Mesendoderm (in vitro differentiated cells): ENCODE measurements around the gene NECTIN2. TPM values are rescaled to one million over a fixed set of nuclear protein-coding genes. Genes with fewer than 3 reads are reported as not detected.

Source experiments
- DNase-seq: peaks from one replicate; pipeline ENCODE4 v3.0.0; 2013
- H2AK5ac ChIP-seq: 2 replicates; pipeline ENCODE4 v1.6.1; 2013; ENCODE audit warnings: low read length, inconsistent platforms
- H2BK120ac ChIP-seq: 2 replicates; pipeline ENCODE4 v1.6.1; 2013; ENCODE audit warnings: low read depth, mild to moderate bottlenecking, low read length, moderate library complexity, mixed read lengths
- H2BK15ac ChIP-seq: replicated peaks from 2 replicates; pipeline ENCODE4 v1.6.1; 2013; ENCODE audit warnings: low read depth, mild to moderate bottlenecking, moderate library complexity
- H2BK5ac ChIP-seq: 2 replicates; pipeline ENCODE4 v1.6.1; 2013; ENCODE audit warnings: low read length, inconsistent platforms
- H3K18ac ChIP-seq: 2 replicates; pipeline ENCODE4 v1.6.1; 2013; ENCODE audit warnings: mild to moderate bottlenecking, low read length, mixed read lengths
- H3K23ac ChIP-seq: one replicate; pipeline ENCODE4 v1.6.1; 2013; ENCODE audit warnings: low read length
- H3K27ac ChIP-seq: 2 replicates; pipeline ENCODE4 v1.5.1; 2013; ENCODE audit warnings: low read depth, mild to moderate bottlenecking, inconsistent platforms, low read length, moderate library complexity
- H3K27me3 ChIP-seq: 2 replicates; pipeline ENCODE4 v1.6.1; 2013; ENCODE audit warnings: low read length, control low read depth, mild to moderate bottlenecking, inconsistent platforms; ENCODE audit not compliant: insufficient read depth, poor library complexity
- H3K36me3 ChIP-seq: 2 replicates; pipeline ENCODE4 v1.6.1; 2013; ENCODE audit warnings: low read length, inconsistent platforms; ENCODE audit not compliant: control insufficient read depth, insufficient read depth
- H3K4ac ChIP-seq: one replicate; pipeline ENCODE4 v1.6.1; 2013; ENCODE audit warnings: low read depth, mild to moderate bottlenecking, low read length, moderate library complexity
- H3K4me1 ChIP-seq: 2 replicates; pipeline ENCODE4 v1.6.1; 2013; ENCODE audit warnings: low read depth, low read length, inconsistent platforms; ENCODE audit not compliant: control insufficient read depth
- H3K4me2 ChIP-seq: 2 replicates; pipeline ENCODE4 v1.6.1; 2013; ENCODE audit warnings: low read length
- H3K4me3 ChIP-seq: 2 replicates; pipeline ENCODE4 v1.5.1; 2013; ENCODE audit warnings: mild to moderate bottlenecking, low read length
- H3K56ac ChIP-seq: one replicate; pipeline ENCODE4 v1.6.1; 2013; ENCODE audit warnings: low read length
- H3K79me1 ChIP-seq: 2 replicates; pipeline ENCODE4 v1.6.1; 2013; ENCODE audit warnings: low read length, inconsistent platforms
- H3K79me2 ChIP-seq: 2 replicates; pipeline ENCODE4 v1.6.1; 2013; ENCODE audit warnings: mild to moderate bottlenecking, low read length; ENCODE audit not compliant: control insufficient read depth, insufficient read depth
- H3K9ac ChIP-seq: 2 replicates; pipeline ENCODE4 v1.6.1; 2013; ENCODE audit warnings: low read length, inconsistent platforms
- H4K5ac ChIP-seq: one replicate; pipeline ENCODE4 v1.6.1; 2013; ENCODE audit warnings: low read length
- H4K8ac ChIP-seq: one replicate; pipeline ENCODE4 v1.6.1; 2013; ENCODE audit warnings: low read depth, mild to moderate bottlenecking, control low read depth, low read length, moderate library complexity
- WGBS: extraction: QIAGEN DNeasy Blood & Tissue Kit; methylation state at CpG from one replicate; pipeline ENCODE4 v1.1.7; 2013; ENCODE audit warnings: low lambda C conversion rate, missing lambda C conversion rate; ENCODE audit not compliant: insufficient coverage; ENCODE audit errors: extremely low coverage; 5-methylcytosine and 5-hydroxymethylcytosine counted together
- polyA plus RNA-seq, 2 experiments: library from polyadenylated mRNA; stranded (reverse); fragments of 200-250 nt; gene quantifications; one replicate each; pipeline ENCODE4 v1.2.3, GENCODE V29; 2013

Gene NECTIN2
- 190 TPM for polyA plus RNA-seq (2013, experiment 1 of 2)
- 188 TPM for polyA plus RNA-seq (2013, experiment 2 of 2)

DNA sequence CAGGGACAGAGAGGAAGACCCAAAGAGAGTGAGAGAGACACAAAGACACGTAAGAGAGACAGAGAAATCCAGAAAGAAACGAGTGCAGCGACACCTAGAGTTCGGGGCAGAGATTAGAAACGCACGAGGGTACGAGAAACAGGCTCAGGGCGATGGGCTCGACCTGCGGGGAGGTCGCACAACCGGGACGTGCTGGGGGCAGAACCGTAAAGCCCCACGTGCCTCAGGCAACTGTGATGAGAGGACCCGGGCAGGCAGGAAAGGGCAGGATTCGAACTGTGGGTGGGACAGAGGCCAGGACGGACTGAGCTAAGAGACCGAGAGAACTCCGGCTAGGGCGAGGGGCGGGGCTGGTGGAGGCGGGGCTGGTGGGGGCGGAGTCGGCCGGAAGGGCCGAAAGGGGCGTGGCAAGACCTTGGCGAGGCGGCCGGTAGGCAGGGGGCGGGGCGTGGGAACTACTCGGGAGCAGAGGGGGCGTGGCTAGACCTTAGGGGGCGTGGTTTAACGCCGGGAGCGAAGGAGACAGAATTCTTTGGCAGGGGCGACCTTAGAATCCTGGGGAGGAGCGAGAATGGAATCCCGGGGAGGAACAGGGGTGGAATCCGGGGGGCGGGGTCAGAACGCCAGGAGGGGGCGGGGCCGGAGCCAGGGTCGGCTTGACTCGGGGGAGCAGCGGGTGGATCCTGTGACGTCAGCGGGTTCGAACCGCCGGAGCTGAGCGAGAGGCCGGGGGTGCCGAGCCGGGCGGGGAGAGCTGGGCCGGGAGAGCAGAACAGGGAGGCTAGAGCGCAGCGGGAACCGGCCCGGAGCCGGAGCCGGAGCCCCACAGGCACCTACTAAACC lies at the start of gene NECTIN2:
TSS of gene NECTIN2 (plus strand) at position 686 of the 843 bp plus-strand sequence. CDS start 229 bp downstream, outside the sequence.
- Histone ChIP-seq H3K4me1 (peaks cover 7% of the 10 kb centered on the region), H3K79me2 (peaks cover 38% of the 10 kb centered on the region), H3K4me3 (peak within 1 kb of the TSS; percentile 99), H3K23ac (peak within 1 kb of the TSS; percentile 72), H3K4me2 (peak within 1 kb of the TSS; percentile 98), H2BK120ac (peak within 1 kb of the TSS; percentile 83), H4K5ac (no peak within 1 kb of the TSS), H3K27ac (peak within 1 kb of the TSS; percentile 98), H3K36me3 (no peaks in the 10 kb centered on the region), H2BK5ac (peak within 1 kb of the TSS; percentile 91), H3K9ac (peak within 1 kb of the TSS; percentile 95), H4K8ac (no peak within 1 kb of the TSS), H3K18ac (peak within 1 kb of the TSS; percentile 99), H3K27me3 (no peaks in the 10 kb centered on the region), H3K4ac (peak within 1 kb of the TSS; percentile 99), H3K79me1 (peaks cover 5% of the 10 kb centered on the region), H3K56ac (peak within 1 kb of the TSS; percentile 97), H2AK5ac (no peak within 1 kb of the TSS), H2BK15ac (peak within 1 kb of the TSS; percentile 25)
- no CpG with 5 or more reads among the region's 67 CpGs for WGBS
- DNase-seq, result peak; percentile 98

- H2AK5ac ChIP-seq, result no peak overlapping the region
- no peak overlapping the region for H3K9ac ChIP-seq
- WGBS, result no CpG with 5 or more reads among the region's 12 CpGs
- no peaks in the 10 kb centered on the region for H3K79me2 ChIP-seq
- no peak overlapping the region for H3K4me3 ChIP-seq
- peak overlapping the region; percentile 25 for H3K56ac ChIP-seq
- DNase-seq, result peak; percentile 67
- no peak overlapping the region for H3K23ac ChIP-seq
- H3K27ac ChIP-seq, result peak overlapping the region; percentile 46
- H2BK5ac ChIP-seq, result no peak overlapping the region
- H3K18ac ChIP-seq, result no peak overlapping the region
- H2BK15ac ChIP-seq, result no peak overlapping the region
- H4K8ac ChIP-seq, result no peak overlapping the region
- H4K5ac ChIP-seq, result no peak overlapping the region
- H2BK120ac ChIP-seq, result no peak overlapping the region
- H3K36me3 ChIP-seq, result no peaks in the 10 kb centered on the region
- no peaks in the 10 kb centered on the region for H3K79me1 ChIP-seq
- H3K4me1 ChIP-seq, result no peaks in the 10 kb centered on the region
- no peaks in the 10 kb centered on the region for H3K27me3 ChIP-seq
- no peak overlapping the region for H3K4ac ChIP-seq
- H3K4me2 ChIP-seq, result no peak overlapping the region
Measured at GRCh38 chr19:44796701-44797115, 49.4 kb upstream of the NECTIN2 start.

- no CpG with 5 or more reads among the region's 10 CpGs for WGBS
- Histone ChIP-seq H3K79me1 (no peaks in the 10 kb centered on the region), H3K4me1 (no peaks in the 10 kb centered on the region), H2BK15ac (no peak overlapping the region), H2AK5ac (no peak overlapping the region), H3K27ac (no peak overlapping the region), H3K79me2 (no peaks in the 10 kb centered on the region), H3K23ac (no peak overlapping the region), H3K56ac (no peak overlapping the region), H2BK120ac (no peak overlapping the region), H3K18ac (no peak overlapping the region), H4K5ac (no peak overlapping the region), H4K8ac (no peak overlapping the region), H3K4ac (no peak overlapping the region), H3K36me3 (no peaks in the 10 kb centered on the region), H2BK5ac (no peak overlapping the region), H3K9ac (no peak overlapping the region), H3K4me3 (no peak overlapping the region), H3K4me2 (no peak overlapping the region), H3K27me3 (no peaks in the 10 kb centered on the region)
- no peak for DNase-seq
Measured at GRCh38 chr19:44799627-44800346, 46.3 kb upstream of the NECTIN2 start.

DNA sequence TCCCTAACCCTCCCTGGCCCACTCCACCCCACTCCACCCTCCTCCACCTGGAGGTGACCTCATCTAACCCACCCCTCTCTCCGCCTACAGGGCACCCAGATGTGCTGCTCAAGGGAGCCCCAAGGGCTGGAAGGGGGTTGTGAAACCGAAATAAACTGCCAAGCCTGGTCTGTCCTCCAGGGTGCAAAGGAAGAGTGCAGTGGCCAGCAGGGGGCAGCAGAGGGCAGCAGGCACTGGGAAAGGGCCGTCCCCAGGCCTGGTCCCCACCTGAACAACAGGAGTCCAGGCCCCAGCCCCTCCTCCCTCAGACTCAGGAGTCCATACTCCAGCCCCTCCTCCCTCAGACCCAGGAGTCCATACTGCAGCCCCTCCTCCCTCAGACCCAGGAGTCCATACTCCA lies 45.6 kb upstream of the NECTIN2 start:
- Histone ChIP-seq H2BK15ac (no peak overlapping the region), H4K8ac (no peak overlapping the region), H3K18ac (no peak overlapping the region), H2AK5ac (no peak overlapping the region), H3K27me3 (no peaks in the 10 kb centered on the region), H3K23ac (no peak overlapping the region), H2BK120ac (no peak overlapping the region), H2BK5ac (no peak overlapping the region), H3K4me2 (no peak overlapping the region), H3K56ac (peak overlapping the region; percentile 79), H3K27ac (no peak overlapping the region), H3K36me3 (no peaks in the 10 kb centered on the region), H3K79me1 (no peaks in the 10 kb centered on the region), H3K9ac (no peak overlapping the region), H3K4me1 (no peaks in the 10 kb centered on the region), H4K5ac (no peak overlapping the region), H3K79me2 (no peaks in the 10 kb centered on the region), H3K4ac (no peak overlapping the region), H3K4me3 (no peak overlapping the region)
- no CpG with 5 or more reads among the region's 3 CpGs for WGBS
- peak; percentile 91 for DNase-seq

DNA sequence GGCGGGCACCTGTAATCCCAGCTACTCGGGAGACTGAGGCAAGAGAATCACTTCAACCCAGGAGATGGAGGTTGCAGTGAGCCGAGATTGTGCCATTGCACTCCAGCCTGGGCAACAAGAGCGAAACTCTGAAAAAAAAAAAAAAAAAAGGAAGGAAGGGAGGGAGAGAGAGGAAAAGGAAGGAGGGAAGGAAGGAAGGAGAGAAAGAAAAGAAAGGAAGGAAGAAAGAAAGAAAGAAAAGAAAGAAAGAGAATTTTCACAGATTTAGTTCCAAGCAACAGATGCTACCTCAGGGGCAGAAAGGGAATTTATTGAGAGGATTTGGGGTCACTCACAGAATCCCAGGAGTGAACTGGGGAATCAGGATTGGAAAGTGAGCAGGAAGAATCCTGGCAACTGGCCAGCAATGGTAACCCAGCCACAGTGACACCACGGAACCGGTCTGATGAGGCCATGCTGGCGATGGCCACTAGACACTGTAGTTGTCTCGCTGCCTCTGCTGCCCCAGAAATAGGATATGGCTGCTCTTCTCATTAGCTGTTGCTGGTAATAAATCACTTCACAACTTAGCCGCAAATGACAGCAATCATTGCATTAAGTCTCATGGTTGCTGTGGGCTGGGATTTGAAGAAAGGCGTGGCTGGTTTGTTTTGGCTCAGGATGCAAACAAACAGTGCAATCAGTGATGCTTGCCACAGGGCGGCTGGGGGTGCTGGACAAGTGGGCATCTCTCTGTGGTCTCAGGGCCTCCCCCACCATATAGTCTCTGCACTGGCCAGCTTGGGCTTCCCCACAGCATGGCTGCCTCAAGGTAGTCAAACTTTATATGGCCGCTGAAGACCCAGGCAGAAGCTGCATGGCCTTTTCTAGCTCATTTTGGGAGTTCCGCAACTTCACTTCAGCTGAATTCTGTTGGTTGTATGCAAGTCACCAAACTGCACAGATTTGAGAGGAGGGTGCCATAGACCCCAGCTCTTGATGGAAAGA lies 42.4 kb upstream of the NECTIN2 start:
- no peak for DNase-seq
- H3K4me2 ChIP-seq, result no peak overlapping the region
- no peak overlapping the region for H3K23ac ChIP-seq
- H3K79me2 ChIP-seq, result no peaks in the 10 kb centered on the region
- no peak overlapping the region for H4K8ac ChIP-seq
- no peak overlapping the region for H2BK15ac ChIP-seq
- H3K9ac ChIP-seq, result no peak overlapping the region
- no CpG with 5 or more reads among the region's 13 CpGs for WGBS
- H3K4me1 ChIP-seq, result no peaks in the 10 kb centered on the region
- no peaks in the 10 kb centered on the region for H3K79me1 ChIP-seq
- no peak overlapping the region for H3K4ac ChIP-seq
- H3K56ac ChIP-seq, result no peak overlapping the region
- H3K36me3 ChIP-seq, result no peaks in the 10 kb centered on the region
- H3K27me3 ChIP-seq, result no peaks in the 10 kb centered on the region
- no peak overlapping the region for H2AK5ac ChIP-seq
- no peak overlapping the region for H2BK5ac ChIP-seq
- H3K4me3 ChIP-seq, result no peak overlapping the region
- H3K18ac ChIP-seq, result no peak overlapping the region
- no peak overlapping the region for H2BK120ac ChIP-seq
- H3K27ac ChIP-seq, result no peak overlapping the region
- no peak overlapping the region for H4K5ac ChIP-seq
